CMK (cell line): ENCODE measurements around the gene DUX4.
"Not testable (repeated sequence)": the region's sequence is repeated elsewhere in the genome, so short reads cannot be mapped to it uniquely, and the experiment has no call there.

ENCODE experiments used
- DNase-seq: peaks from one replicate; pipeline ENCODE4 v3.0.0-alpha.2; 2010; ENCODE audit warnings: low read depth

DUX4 gene

DNA sequence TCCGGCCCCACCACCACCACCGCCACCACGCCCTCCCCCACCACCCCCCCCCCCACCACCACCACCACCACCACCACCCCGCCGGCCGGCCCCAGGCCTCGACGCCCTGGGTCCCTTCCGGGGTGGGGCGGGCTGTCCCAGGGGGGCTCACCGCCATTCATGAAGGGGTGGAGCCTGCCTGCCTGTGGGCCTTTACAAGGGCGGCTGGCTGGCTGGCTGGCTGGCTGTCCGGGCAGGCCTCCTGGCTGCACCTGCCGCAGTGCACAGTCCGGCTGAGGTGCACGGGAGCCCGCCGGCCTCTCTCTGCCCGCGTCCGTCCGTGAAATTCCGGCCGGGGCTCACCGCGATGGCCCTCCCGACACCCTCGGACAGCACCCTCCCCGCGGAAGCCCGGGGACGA, at the start of gene DUX4:
Gene DUX4 (plus strand): TSS at position 347 of the 400 bp plus-strand sequence. CDS start 0 bp downstream, at position 347.
- not testable (repeated sequence) for DNase-seq

DNA sequence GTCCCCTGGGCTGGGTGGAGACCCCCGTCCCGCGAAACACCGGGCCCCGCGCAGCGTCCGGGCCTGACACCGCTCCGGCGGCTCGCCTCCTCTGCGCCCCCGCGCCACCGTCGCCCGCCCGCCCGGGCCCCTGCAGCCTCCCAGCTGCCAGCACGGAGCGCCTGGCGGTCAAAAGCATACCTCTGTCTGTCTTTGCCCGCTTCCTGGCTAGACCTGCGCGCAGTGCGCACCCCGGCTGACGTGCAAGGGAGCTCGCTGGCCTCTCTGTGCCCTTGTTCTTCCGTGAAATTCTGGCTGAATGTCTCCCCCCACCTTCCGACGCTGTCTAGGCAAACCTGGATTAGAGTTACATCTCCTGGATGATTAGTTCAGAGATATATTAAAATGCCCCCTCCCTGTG, 1.9 kb downstream of the DUX4 start:
- DNase-seq: not testable (repeated sequence)

DNA sequence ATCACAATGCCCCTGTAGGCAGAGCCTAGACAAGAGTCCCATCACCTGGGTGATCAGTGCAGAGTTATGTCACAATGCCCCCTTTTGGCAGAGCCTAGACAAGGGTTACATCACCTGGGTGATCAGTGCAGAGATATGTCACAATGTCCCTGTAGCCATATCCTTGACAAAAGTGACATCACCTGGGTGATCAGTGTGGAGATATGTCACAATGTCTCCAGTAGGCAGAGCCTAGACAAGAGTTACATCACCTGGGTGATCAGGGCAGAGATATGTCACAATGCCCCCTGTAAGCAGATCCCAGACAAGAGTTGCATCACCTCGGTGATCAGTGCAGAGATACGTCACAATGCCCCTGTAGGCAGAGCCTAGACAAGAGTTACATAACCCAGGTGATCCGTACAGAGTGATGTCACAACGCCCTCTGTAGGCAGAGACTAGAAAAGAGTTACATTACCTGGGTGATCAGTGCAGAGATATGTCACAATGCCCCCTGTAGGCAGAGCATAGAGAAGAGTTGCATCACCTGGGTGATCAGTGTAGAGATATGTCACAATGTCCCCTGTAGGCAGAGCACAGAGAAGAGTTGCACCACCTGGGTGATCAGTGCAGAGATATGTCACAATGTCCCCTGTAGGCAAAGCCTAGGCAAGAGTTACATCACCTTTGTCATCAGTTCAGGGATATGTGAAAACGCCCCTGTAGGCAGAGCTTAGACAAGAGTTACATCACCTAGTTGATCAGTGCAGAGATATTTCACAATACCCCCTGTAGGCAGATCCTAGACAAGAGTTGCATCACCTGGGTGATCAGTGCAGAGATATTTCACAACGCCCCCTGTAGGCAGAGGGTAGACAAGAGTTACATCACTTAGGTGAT, 4.4 kb downstream of the DUX4 start:
- DNase-seq: not testable (repeated sequence)

DNA sequence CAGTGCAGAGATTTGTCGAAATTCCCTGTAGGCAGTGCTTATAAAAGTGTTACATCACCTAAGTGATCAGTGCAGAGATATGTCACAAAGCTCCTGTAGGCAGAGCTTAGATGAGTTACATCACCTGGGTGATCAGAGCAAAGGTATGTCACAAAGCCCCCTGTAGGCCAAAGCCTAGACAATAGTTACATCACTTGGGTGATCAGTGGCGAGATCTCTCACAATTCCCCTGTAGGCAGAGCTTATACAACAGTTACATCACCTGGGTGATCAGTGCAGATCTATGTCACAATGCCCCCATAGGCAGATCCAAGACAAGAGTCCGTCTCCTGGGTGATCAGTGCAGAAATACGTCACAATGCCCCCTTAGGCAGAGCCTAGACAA, 5.0 kb downstream of the DUX4 start:
- DNase-seq: not testable (repeated sequence)

- not testable (repeated sequence) for DNase-seq
These were observed 5.6 kb downstream of the DUX4 start for GRCh38 chr4:190179030-190179739.

GRCh38 chr4:190179740-190180094, 6.1 kb downstream of the DUX4 start:
- not testable (repeated sequence) for DNase-seq

DNA sequence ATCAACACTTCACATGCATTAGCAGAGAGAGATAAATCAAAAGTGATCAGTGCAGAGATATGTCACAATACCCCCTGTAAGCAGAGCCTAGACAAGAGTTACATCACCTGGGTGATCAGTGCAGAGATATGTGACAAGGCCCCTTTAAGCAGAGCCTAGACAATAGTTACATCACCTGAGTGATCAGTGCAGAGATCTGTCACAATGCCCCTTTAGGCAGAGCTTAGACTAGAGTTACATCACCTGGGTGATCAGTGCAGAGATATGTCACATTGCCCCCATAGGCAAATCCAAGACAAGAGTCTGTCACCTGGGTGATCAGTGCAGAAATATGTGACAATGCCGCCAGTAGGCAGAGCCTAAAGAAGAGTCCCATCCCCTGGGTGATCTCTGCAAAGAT, 7.4 kb downstream of the DUX4 start:
- DNase-seq: not testable (repeated sequence)

GRCh38 chr4:190181481-190182100, 8.0 kb downstream of the DUX4 start:
- not testable (repeated sequence) for DNase-seq

DNA sequence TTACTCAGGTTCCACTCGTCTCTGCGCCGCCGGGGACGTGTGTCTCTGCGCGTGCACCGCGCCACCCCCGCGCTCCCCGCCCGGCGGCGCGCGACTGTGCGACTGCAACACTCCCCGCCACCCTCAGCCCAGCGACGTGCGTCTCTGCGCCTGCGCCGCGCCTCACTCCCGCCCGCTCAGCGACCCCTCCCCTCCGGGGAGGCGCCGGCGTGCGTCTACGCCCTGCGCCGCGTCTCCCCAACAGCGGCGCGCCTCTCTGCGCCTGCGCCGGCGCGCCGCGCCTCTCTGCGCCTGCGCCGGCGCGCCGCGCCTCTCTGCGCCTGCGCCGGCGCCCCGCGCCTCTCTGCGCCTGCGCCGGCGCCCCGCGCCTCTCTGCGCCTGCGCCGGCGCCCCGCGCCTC, 29.9 kb downstream of the DUX4 start:
- DNase-seq: not testable (repeated sequence)
